Pancreas (tissue), 10 donors: Measurements from ENCODE around the gene UBE2G2. TPM values are rescaled to one million over a fixed set of nuclear protein-coding genes. Genes with fewer than 3 reads are reported as not detected.

Experiments used
- ATAC-seq, 4 donors: fragments of 200-7000 bp; cut with Tn5 transposase; one replicate each; pipeline versions ENCODE4 v1.8.0 to v1.9.1; 2020; ENCODE audit warnings: mild to moderate bottlenecking in 4 of 4, moderate library complexity in 4 of 4
- DNase-seq, 6 donors: peaks; one replicate each; pipeline ENCODE4 v3.0.0-alpha.2; 2020
- FAIRE-seq: peaks from 2 replicates; lab custom pipeline; 2012; peaks lifted over from hg19 to GRCh38; lab: Jason Lieb, UNC
- H3K27ac ChIP-seq, 4 donors: fragments of 200-600 bp; sonication (generic); 1 replicate in 3 of 4; 2 replicates in 1 of 4; pipeline versions ENCODE4 v1.5.0 to v1.8.0; 2020
- H3K27me3 ChIP-seq, 4 donors: fragments of 200-600 bp; one replicate each; pipeline ENCODE4 v1.8.0; 2021
- H3K36me3 ChIP-seq, 3 donors: fragments of 200-600 bp; sonication (generic) in 1 of 3; one replicate each; pipeline versions ENCODE4 v1.5.0 to v1.8.0; 2020 to 2021
- H3K4me1 ChIP-seq, 3 donors: fragments of 200-600 bp; one replicate each; pipeline ENCODE4 v1.8.0; 2021
- H3K4me3 ChIP-seq, 4 donors: fragments of 200-600 bp; sonication (generic) in 2 of 4; one replicate each; pipeline versions ENCODE4 v1.5.0 to v1.8.0; 2020 to 2021
- H3K9me3 ChIP-seq, 4 donors: fragments of 200-600 bp; one replicate each; pipeline ENCODE4 v1.8.0; 2021
- WGBS, 2 donors: extraction: QIAGEN DNeasy Blood & Tissue Kit; methylation state at CpG; one replicate each; pipeline ENCODE4 v1.1.7; 2013; 5-methylcytosine and 5-hydroxymethylcytosine counted together
- intact Hi-C, 3 donors: fragments of 100-400 bp; cut with DNase I; formaldehyde crosslinking; loops; one replicate each; pipeline versions ENCODE4 v1.11.1 to v1.14.2; 2022
- polyA plus RNA-seq, 2 donors: library from polyadenylated mRNA; stranded (reverse); fragments of 200-250 nt; gene quantifications; one replicate each; pipeline ENCODE4 v1.2.3, GENCODE V29; 2013
- total RNA-seq, 6 donors: library from RNA; stranded (reverse); fragmentation: NEBNext Ultra II Directional in 4 of 6; extraction: Animal tissue kit (Norgen Biotek cat#: 25700) in 4 of 6; gene quantifications; one replicate each; pipeline versions ENCODE4 v1.2.1 to v1.2.4, GENCODE V29; 2021 to 2023
- TF ChIP-seq, protein P1 (sequence below), 4 donors: fragments of 200-600 bp; sonication (generic) in 3 of 4; IDR thresholded peaks; one replicate each; pipeline versions ENCODE4 v1.5.0 to v1.8.0; 2021; ENCODE audit warnings: antibody characterized with exemption in 4 of 4
- donor health status: healthy with polysubstance abuse.
- donor health status: DM: no; HTN: no; CAD: no; lungs with moderate emphysema.
- donor health status: DM: no; HTN: no; CAD: no.
- donor health status: control.
- donor health status: control.
- donor health status: Bipolar disorder and iron deficiency.
- donor health status: DM: yes; HTN: yes; CAD: no.
- donor health status: DM: no; HTN: no; CAD: no.
- donor health status: DM: no; HTN: no; CAD: no.
- donor health status: DM: yes; HTN: yes; CAD: no.

Gene UBE2G2
- total and polyA plus RNA-seq, 8 donors, result 30.5 to 53.2 (median 42.2) TPM

- 12 to 15% methylated on average over 33 to 34 of the region's 34 CpGs for WGBS, 2 donors
- TF ChIP-seq, protein P1, sequence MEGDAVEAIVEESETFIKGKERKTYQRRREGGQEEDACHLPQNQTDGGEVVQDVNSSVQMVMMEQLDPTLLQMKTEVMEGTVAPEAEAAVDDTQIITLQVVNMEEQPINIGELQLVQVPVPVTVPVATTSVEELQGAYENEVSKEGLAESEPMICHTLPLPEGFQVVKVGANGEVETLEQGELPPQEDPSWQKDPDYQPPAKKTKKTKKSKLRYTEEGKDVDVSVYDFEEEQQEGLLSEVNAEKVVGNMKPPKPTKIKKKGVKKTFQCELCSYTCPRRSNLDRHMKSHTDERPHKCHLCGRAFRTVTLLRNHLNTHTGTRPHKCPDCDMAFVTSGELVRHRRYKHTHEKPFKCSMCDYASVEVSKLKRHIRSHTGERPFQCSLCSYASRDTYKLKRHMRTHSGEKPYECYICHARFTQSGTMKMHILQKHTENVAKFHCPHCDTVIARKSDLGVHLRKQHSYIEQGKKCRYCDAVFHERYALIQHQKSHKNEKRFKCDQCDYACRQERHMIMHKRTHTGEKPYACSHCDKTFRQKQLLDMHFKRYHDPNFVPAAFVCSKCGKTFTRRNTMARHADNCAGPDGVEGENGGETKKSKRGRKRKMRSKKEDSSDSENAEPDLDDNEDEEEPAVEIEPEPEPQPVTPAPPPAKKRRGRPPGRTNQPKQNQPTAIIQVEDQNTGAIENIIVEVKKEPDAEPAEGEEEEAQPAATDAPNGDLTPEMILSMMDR (IDR thresholded peaks at IDR 0.05), result no peak
- FAIRE-seq (no peak), DNase-seq (peak in 4 of 6 donors; percentile 41 to 72 (median 46)), ATAC-seq (peak; percentile 45 to 80 (median 66))
- peak overlapping the region in 1 of 4 donors; percentile 37 for H3K4me3 ChIP-seq
- peaks cover 0 to 9% (median 0%) of the 10 kb centered on the region in 3 donors for H3K4me1 ChIP-seq
- no peaks in the 10 kb centered on the region for H3K9me3 ChIP-seq
- no peaks in the 10 kb centered on the region for H3K27me3 ChIP-seq
- H3K36me3 ChIP-seq, result peaks cover 0 to 13% (median 10%) of the 10 kb centered on the region in 3 donors
- H3K27ac ChIP-seq, result no peak overlapping the region
- intact Hi-C loops, result no loop called here
Measured at GRCh38 chr21:44845418-44846223, 44.0 kb upstream of the UBE2G2 start.

DNA sequence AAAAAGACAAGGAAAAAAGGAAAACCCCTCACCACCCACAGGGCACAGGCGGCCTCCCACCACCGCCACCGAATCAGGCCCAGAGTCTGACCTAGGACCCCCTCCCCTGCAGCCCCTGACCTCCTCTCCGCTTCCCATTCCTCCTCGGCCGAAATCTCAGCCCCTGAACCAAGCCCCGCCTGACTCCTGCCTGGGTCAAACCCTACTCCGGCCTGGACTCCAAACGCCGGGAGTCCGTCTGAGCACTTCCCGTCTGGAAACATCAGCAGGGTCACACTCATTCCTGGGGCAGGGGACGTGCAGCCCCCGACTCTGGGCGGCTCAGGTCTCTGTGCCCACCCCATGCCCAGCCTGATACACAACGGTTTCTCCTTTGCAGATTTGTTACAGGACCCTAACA lies 42.6 kb upstream of the UBE2G2 start:
- 51 to 64% methylated on average over 16 of the region's 16 CpGs for WGBS, 2 donors
- Histone ChIP-seq H3K27me3 (no peaks in the 10 kb centered on the region), H3K9me3 (no peaks in the 10 kb centered on the region), H3K4me1 (peaks cover 0 to 9% (median 0%) of the 10 kb centered on the region in 3 donors), H3K36me3 (no peaks in the 10 kb centered on the region), H3K4me3 (no peak overlapping the region), H3K27ac (no peak overlapping the region)
- no peak for FAIRE-seq
- intact Hi-C loops, result no loop called here
- ATAC-seq, result no peak
- TF ChIP-seq, protein P1 (IDR thresholded peaks at IDR 0.05), result no peak
- peak in 2 of 6 donors; percentile 19 to 31 for DNase-seq

- Histone ChIP-seq H3K4me3 (no peak overlapping the region), H3K9me3 (no peaks in the 10 kb centered on the region), H3K27ac (no peak overlapping the region), H3K27me3 (no peaks in the 10 kb centered on the region), H3K4me1 (peaks cover 0 to 9% (median 0%) of the 10 kb centered on the region in 3 donors), H3K36me3 (no peaks in the 10 kb centered on the region)
- TF ChIP-seq, protein P1 (IDR thresholded peaks at IDR 0.05), result no peak
- intact Hi-C loops, result no loop called here
- 65 to 74% methylated on average over 23 of the region's 23 CpGs for WGBS, 2 donors
- FAIRE-seq (no peak), ATAC-seq (no peak), DNase-seq (peak in 1 of 6 donors; percentile 42)
Measured at GRCh38 chr21:44842721-44843445, 41.3 kb upstream of the UBE2G2 start.

- Histone ChIP-seq H3K4me3 (no peak overlapping the region), H3K27ac (no peak overlapping the region), H3K4me1 (peaks cover 0 to 9% (median 0%) of the 10 kb centered on the region in 3 donors), H3K27me3 (no peaks in the 10 kb centered on the region), H3K9me3 (no peaks in the 10 kb centered on the region), H3K36me3 (no peaks in the 10 kb centered on the region)
- ATAC-seq (no peak), DNase-seq (peak in 1 of 6 donors; percentile 26), FAIRE-seq (no peak)
- intact Hi-C loops, result no loop called here
- TF ChIP-seq, protein P1 (IDR thresholded peaks at IDR 0.05), result no peak
- 71 to 77% methylated on average over 10 of the region's 10 CpGs for WGBS, 2 donors
Measured at GRCh38 chr21:44842087-44842486, 40.5 kb upstream of the UBE2G2 start.
